ENCODE results near the gene EXOC8.
"Not testable (repeated sequence)": the region's sequence is repeated elsewhere in the genome, so short reads cannot be mapped to it uniquely, and the experiment has no call there.

Gene EXOC8

GRCh38 chr1:231348856-231349255, 11.2 kb upstream of the EXOC8 start:
- not testable (repeated sequence) for DNase-seq

GRCh38 chr1:231348442-231348841, 10.8 kb upstream of the EXOC8 start:
- DNase-seq = no peak

- DNase-seq = no peak
Observed at GRCh38 chr1:231347961-231348360, 10.3 kb upstream of the EXOC8 start.

GRCh38 chr1:231340328-231341013, 2.8 kb upstream of the EXOC8 start:
- DNase-seq = no peak

GRCh38 chr1:231338270-231339128, 847 bp upstream of the EXOC8 start, which contains the start of gene SPRTN:
Gene SPRTN (plus strand): TSS chr1:231338293. CDS start chr1:231338384, 91 bp downstream.
- DNase-seq = no peak

GRCh38 chr1:231337043-231337471, 595 bp downstream of the EXOC8 start:
- DNase-seq = no peak

- DNase-seq = no peak
Observed at GRCh38 chr1:231335663-231336602, 1.7 kb downstream of the EXOC8 start.

- DNase-seq = no peak
Observed at GRCh38 chr1:231334952-231335351, 2.7 kb downstream of the EXOC8 start.

- no peak for DNase-seq
Observed at GRCh38 chr1:231334079-231334666, 3.5 kb downstream of the EXOC8 start.

- no peak for DNase-seq
Observed at GRCh38 chr1:231332761-231333160, 4.9 kb downstream of the EXOC8 start.

GRCh38 chr1:231329483-231329882, 8.2 kb downstream of the EXOC8 start:
- no peak for DNase-seq

GRCh38 chr1:231327617-231328016, 10.0 kb downstream of the EXOC8 start:
- DNase-seq = no peak

GRCh38 chr1:231326248-231326647, 11.4 kb downstream of the EXOC8 start:
- no peak for DNase-seq

- DNase-seq = no peak
Observed at GRCh38 chr1:231324660-231325059, 13.0 kb downstream of the EXOC8 start.

- no peak for DNase-seq
Observed at GRCh38 chr1:231322880-231323530, 14.6 kb downstream of the EXOC8 start.

GRCh38 chr1:231319080-231319479, 18.6 kb downstream of the EXOC8 start:
- DNase-seq = no peak

GRCh38 chr1:231318568-231318967, 19.1 kb downstream of the EXOC8 start:
- no peak for DNase-seq

- DNase-seq = no peak
Observed at GRCh38 chr1:231318015-231318355, 19.7 kb downstream of the EXOC8 start.

GRCh38 chr1:231317306-231318014, 20.2 kb downstream of the EXOC8 start:
- DNase-seq = no peak

GRCh38 chr1:231315887-231316286, 21.8 kb downstream of the EXOC8 start:
- peak; percentile 27 to 37 for DNase-seq

- DNase-seq = no peak
Observed at GRCh38 chr1:231313661-231314060, 24.0 kb downstream of the EXOC8 start.

- no peak for DNase-seq
Observed at GRCh38 chr1:231312432-231312788, 25.2 kb downstream of the EXOC8 start.
